Measurements from ENCODE around the gene PTPRS.

- TF ChIP-seq CTCF (IDR thresholded peaks at IDR 0.05; ENCODE audit: insufficient read depth, low read length) = peak; percentile 43
- TF ChIP-seq REST (IDR thresholded peaks at IDR 0.05; ENCODE audit: insufficient replicate concordance, low read depth) = no peak
- TF ChIP-seq POLR2AphosphoS5 (IDR thresholded peaks at IDR 0.05; ENCODE audit: low read depth) = no peak
Observed at GRCh38 chr19:5369962-5370367, 29.4 kb upstream of the PTPRS start.

Measured in HL-60 (cell line).